Measurements from ENCODE around the gene MFRP. TPM values are rescaled to one million over a fixed set of nuclear protein-coding genes. Genes with fewer than 3 reads are reported as not detected.

Gene MFRP
- total RNA-seq, 1 donor from 2014 or later = not detected

DNA sequence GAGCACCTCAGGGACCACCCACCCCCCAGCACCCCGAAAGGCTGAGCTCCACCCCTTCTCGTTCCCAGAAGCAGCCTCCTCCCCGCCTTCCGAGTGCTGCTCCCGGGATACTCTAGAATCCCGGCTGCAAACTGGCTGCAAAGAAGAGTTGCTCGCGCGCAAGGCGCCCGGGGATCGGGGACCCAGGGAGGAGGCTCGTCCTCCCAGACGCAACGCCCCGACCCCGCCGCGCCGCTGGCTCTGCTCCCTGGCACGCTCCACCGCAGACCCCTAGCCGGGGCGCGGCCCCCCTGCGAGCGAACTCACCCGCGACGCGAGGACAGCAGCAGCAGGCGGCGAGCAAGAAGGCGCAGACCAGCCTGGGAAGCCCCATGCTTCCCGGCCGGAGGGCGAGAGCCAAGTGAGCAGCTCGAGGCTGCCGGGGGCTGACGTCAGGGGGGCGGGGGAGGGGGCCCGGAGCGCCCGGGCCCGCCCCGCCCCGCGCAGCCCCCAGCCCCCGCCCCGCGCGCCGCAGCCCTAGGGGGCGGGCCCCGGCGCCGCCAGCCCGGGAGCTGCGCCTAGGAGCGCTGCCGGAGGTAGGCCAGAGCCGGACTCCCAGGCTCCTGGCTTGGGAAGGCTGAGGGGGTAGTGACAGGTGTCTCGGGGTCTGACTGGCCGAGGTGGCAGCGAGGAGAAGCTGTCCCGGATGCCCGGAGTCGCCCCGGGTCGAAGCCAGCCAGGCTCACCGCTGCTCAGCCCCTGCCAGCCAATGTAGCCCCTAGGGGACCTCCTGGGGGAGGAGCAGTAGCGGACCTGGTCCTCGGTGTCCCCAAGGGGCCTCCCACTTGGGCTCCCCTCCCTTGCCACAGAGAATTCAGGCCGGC is 29.5 kb downstream of the MFRP start, which contains the start of gene MCAM:
Gene MCAM, minus strand, starts transcription at position 402 of the 863 bp plus-strand sequence. Its CDS starts 29 bp downstream, at position 373.
- no peaks in the 10 kb centered on the region for H3K36me3 ChIP-seq
- peaks cover 33% of the 10 kb centered on the region for H3K4me1 ChIP-seq
- peak within 1 kb of the TSS; percentile 57 for H3K4me3 ChIP-seq
- H3K27ac ChIP-seq = peak within 1 kb of the TSS; percentile 87
- no peaks in the 10 kb centered on the region for H3K9me3 ChIP-seq
- peak; percentile 3 for ATAC-seq
- intact Hi-C loops (cut with DNase I) = loop anchor here (10.0 kb wide), 1 partner anchor 112 kb away; the partner anchor contains the start of gene CBL
- DNase-seq = no peak
- peaks cover 26% of the 10 kb centered on the region for H3K27me3 ChIP-seq
- TF ChIP-seq, protein P1, sequence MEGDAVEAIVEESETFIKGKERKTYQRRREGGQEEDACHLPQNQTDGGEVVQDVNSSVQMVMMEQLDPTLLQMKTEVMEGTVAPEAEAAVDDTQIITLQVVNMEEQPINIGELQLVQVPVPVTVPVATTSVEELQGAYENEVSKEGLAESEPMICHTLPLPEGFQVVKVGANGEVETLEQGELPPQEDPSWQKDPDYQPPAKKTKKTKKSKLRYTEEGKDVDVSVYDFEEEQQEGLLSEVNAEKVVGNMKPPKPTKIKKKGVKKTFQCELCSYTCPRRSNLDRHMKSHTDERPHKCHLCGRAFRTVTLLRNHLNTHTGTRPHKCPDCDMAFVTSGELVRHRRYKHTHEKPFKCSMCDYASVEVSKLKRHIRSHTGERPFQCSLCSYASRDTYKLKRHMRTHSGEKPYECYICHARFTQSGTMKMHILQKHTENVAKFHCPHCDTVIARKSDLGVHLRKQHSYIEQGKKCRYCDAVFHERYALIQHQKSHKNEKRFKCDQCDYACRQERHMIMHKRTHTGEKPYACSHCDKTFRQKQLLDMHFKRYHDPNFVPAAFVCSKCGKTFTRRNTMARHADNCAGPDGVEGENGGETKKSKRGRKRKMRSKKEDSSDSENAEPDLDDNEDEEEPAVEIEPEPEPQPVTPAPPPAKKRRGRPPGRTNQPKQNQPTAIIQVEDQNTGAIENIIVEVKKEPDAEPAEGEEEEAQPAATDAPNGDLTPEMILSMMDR (IDR thresholded peaks at IDR 0.05) = no peak

DNA sequence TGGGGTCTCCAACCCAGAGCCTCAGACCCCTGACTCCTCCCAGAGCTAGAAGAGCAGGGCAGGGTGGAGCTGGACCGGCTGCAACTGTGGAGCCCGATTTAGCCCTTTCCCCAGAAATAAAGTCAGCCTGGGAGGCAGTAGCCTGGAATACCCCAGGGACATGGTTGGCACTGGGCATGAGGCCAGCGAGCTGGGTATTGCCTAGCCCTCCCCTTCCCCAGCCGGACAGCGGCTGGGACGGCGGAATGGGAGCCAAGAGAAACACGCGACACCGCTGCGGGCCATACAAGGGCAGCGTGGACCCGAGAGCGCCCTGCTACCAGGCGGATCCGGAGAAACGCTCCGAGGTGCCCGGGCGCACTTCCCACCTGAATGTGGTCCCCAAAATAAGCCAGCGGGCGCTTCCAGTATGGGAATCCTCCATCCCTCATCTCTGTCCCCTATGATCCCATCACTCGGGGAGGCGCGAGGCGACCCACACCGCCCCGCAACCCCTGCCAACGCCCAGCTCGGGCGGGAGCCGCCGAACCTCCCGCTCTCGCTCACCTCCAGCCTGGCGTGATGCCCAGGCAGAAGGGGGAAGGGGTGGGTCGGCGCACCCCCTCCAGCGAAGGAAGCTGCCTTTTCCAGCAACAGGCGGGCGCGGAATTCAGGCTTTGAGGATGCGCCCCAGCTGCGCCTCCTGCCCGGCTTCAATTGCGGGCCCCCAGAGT is 30.3 kb downstream of the MFRP start:
- H3K27me3 ChIP-seq = peaks cover 20% of the 10 kb centered on the region
- TF ChIP-seq, protein P1 (IDR thresholded peaks at IDR 0.05) = no peak
- H3K27ac ChIP-seq = peak overlapping the region; percentile 78
- DNase-seq (peak; percentile 68), ATAC-seq (no peak)
- H3K4me1 ChIP-seq = peaks cover 27% of the 10 kb centered on the region
- intact Hi-C loops (cut with DNase I) = loop anchor here (10.0 kb wide), 1 partner anchor 111 kb away; the partner anchor contains the start of gene CBL
- peak overlapping the region; percentile 57 for H3K4me3 ChIP-seq
- H3K9me3 ChIP-seq = no peaks in the 10 kb centered on the region
- no peaks in the 10 kb centered on the region for H3K36me3 ChIP-seq

DNA sequence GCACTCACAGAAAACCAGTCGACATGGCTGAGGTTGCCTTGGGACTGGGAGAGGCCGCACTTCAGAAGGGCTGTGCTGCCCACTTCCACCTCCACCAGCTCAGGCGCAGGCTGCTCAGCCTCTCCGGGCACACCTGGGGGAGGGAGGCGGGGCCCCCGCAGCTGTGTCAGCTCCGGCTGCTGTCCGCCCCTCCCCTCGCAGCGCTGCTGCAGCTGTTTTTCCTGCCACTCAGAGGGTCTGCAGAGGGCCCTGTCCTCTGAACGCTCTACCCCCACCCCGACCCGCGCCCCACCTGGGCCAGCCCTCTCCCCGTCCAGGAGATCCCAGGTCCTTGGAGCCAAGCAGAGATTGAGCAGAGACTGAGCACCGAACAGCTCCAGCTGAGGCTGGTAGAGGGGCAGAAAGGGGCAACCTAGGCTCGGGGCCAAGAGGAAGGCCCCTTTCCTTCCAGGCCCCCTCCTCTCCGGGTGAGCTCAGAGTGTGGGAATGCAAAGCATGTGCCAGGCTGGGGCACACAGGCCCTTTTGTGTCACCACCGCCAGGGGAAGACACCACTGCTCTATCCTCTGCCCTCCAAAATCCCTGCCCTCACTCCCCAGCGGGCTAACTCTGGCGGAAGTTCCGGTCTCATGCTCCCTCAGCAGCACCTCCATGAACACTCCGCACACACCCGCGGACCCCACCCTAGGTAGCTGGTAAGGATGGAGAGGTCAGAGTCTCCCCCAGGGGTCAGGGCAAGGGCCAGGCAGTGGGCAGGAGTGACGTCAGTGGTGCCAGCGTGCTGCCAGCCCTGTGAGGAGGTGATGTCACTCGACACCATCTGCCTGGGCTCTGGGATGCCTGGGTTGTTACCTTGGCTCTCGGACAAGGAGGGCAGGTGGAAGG is 31.1 kb downstream of the MFRP start:
- ATAC-seq = peak; percentile 19
- Histone ChIP-seq H3K27me3 (peaks cover 17% of the 10 kb centered on the region), H3K36me3 (no peaks in the 10 kb centered on the region), H3K27ac (peak overlapping the region; percentile 78), H3K4me3 (peak overlapping the region; percentile 57), H3K4me1 (peaks cover 21% of the 10 kb centered on the region), H3K9me3 (no peaks in the 10 kb centered on the region)
- intact Hi-C loops (cut with DNase I) = loop anchor here (10.0 kb wide), 1 partner anchor 111 kb away; the partner anchor contains the start of gene CBL
- TF ChIP-seq, protein P1 (IDR thresholded peaks at IDR 0.05) = no peak
- no peak for DNase-seq

DNA sequence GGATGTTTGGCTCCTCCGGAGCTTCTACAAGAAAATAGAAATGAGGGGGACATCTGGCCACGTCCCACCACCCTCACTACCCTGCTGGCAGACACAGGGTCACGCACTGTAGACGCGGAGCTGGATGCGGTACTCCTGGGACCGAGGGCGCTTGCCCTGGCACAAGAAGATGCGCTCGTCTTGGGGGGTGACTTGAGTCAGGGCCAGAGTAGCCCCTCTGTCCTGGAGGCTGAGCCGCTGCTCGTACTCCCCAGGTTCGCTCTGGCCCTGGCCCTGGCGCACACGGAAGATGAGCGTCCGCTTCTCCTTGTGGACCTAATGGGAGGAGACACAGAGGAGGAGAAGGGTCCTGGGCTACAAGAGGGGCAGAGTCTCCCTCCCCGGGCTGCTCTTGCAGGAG is 31.8 kb downstream of the MFRP start:
- Histone ChIP-seq H3K4me1 (peaks cover 20% of the 10 kb centered on the region), H3K27me3 (peaks cover 17% of the 10 kb centered on the region), H3K36me3 (no peaks in the 10 kb centered on the region), H3K9me3 (no peaks in the 10 kb centered on the region), H3K4me3 (peak overlapping the region; percentile 57), H3K27ac (no peak overlapping the region)
- DNase-seq (no peak), ATAC-seq (no peak)
- intact Hi-C loops (cut with DNase I) = loop anchor here (10.0 kb wide), 1 partner anchor 110 kb away; the partner anchor contains the start of gene CBL
- TF ChIP-seq, protein P1 (IDR thresholded peaks at IDR 0.05) = no peak

DNA sequence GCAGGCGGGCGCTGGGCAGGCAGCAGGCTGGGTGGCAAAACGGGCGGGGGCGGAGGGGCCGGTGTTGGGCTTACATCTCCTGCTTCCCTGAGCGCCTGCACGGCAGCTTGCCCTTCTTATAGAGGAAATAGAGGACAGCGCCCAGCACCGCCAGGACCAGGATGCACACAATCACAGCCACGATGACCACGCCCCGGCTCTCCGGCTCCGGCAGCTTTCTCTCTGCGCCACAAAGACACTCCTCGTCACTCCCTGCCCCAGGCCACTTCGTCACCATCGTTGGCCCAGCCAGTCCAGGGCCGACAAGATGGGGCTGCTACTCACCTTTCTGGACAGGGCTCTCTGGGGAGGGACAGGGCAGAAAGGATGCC is 35.8 kb downstream of the MFRP start:
- TF ChIP-seq, protein P1 (IDR thresholded peaks at IDR 0.05) = no peak
- ATAC-seq (no peak), DNase-seq (no peak)
- intact Hi-C loops (cut with DNase I) = loop anchor here (10.0 kb wide), 1 partner anchor 106 kb away; the partner anchor contains the start of gene CBL
- no peaks in the 10 kb centered on the region for H3K4me1 ChIP-seq
- H3K36me3 ChIP-seq = peaks cover 19% of the 10 kb centered on the region
- H3K27ac ChIP-seq = no peak overlapping the region
- no peaks in the 10 kb centered on the region for H3K9me3 ChIP-seq
- H3K4me3 ChIP-seq = no peak overlapping the region
- peaks cover 7% of the 10 kb centered on the region for H3K27me3 ChIP-seq

All from upper lobe of right lung (tissue), 1 donor.